Neural cell (in vitro differentiated cells): Measurements from ENCODE around the gene ABCB6. TPM values are rescaled to one million over a fixed set of nuclear protein-coding genes. Genes with fewer than 3 reads are reported as not detected.

Experiments used
- H2AFZ ChIP-seq: fragments of 200-600, 300-800 bp; sonication (generic), shearing (Covaris generic); 2 replicates; pipeline ENCODE4 v1.6.0; 2014; ENCODE audit warnings: low read depth, mild to moderate bottlenecking, antibody characterized with exemption, low read length, moderate library complexity
- H3F3A ChIP-seq: fragments of 200-600 bp; shearing (Covaris generic); 2 replicates; pipeline ENCODE4 v1.6.1; 2016; ENCODE audit warnings: mild to moderate bottlenecking, moderate library complexity, mixed read lengths, antibody characterized with exemption, low read length; ENCODE audit not compliant: insufficient read depth, poor library complexity, severe bottlenecking
- H3K27ac ChIP-seq: fragments of 200-600, 300-800 bp; sonication (generic), shearing (Covaris generic); 2 replicates; pipeline ENCODE4 v1.5.1; 2014; ENCODE audit warnings: mild to moderate bottlenecking, low read length, moderate library complexity
- H3K27me3 ChIP-seq: fragments of 300-800, 200-600 bp; sonication (generic), shearing (Covaris generic); 2 replicates; pipeline ENCODE4 v1.6.0; 2014; ENCODE audit warnings: mild to moderate bottlenecking, low read depth, low read length, moderate library complexity; ENCODE audit not compliant: insufficient read depth
- H3K36me3 ChIP-seq: fragments of 300-800, 200-600 bp; sonication (generic), shearing (Covaris generic); 2 replicates; pipeline ENCODE4 v1.5.1; 2014; ENCODE audit warnings: mild to moderate bottlenecking, antibody characterized with exemption, low read length, moderate library complexity; ENCODE audit not compliant: insufficient read depth
- H3K4me2 ChIP-seq: fragments of 300-800, 200-600 bp; sonication (generic), shearing (Covaris generic); 2 replicates; pipeline ENCODE4 v1.6.0; 2014; ENCODE audit warnings: mild to moderate bottlenecking, low read length
- H3K4me3 ChIP-seq: fragments of 300-800, 200-600 bp; sonication (generic), shearing (Covaris generic); 2 replicates; pipeline ENCODE4 v1.5.1; 2014; ENCODE audit warnings: mild to moderate bottlenecking, low read length, moderate library complexity
- H3K79me2 ChIP-seq: fragments of 200-600 bp; shearing (Covaris generic); replicated peaks from 2 replicates; pipeline ENCODE4 v1.6.0; 2014; ENCODE audit warnings: mild to moderate bottlenecking, low read length, moderate library complexity; ENCODE audit not compliant: insufficient read depth
- H3K9ac ChIP-seq: fragments of 300-800, 200-600 bp; sonication (generic), shearing (Covaris generic); 2 replicates; pipeline ENCODE4 v1.6.1; 2016; ENCODE audit warnings: mild to moderate bottlenecking, low read length, mixed read lengths
- H3K9me2 ChIP-seq: fragments of 200-600 bp; shearing (Covaris generic); 2 replicates; pipeline ENCODE4 v1.6.1; 2016; ENCODE audit warnings: mild to moderate bottlenecking, low read length, mixed read lengths; ENCODE audit not compliant: insufficient read depth
- H3K9me3 ChIP-seq: fragments of 200-600, 300-800 bp; sonication (generic), shearing (Covaris generic); 2 replicates; pipeline ENCODE4 v1.6.1; 2016; ENCODE audit warnings: mild to moderate bottlenecking, mixed run types, low read length, moderate library complexity, mixed read lengths
- H4K20me1 ChIP-seq: fragments of 200-600 bp; shearing (Covaris generic); 2 replicates; pipeline ENCODE4 v1.6.1; 2016; ENCODE audit warnings: mild to moderate bottlenecking, mixed run types; ENCODE audit not compliant: insufficient read depth
- EP300 ChIP-seq: fragments of 450-650 bp; conservative IDR thresholded peaks from 2 replicates; pipeline ENCODE4 v1.6.1; 2014; ENCODE audit warnings: antibody characterized with exemption, mild to moderate bottlenecking, moderate library complexity; ENCODE audit not compliant: poor library complexity, severe bottlenecking
- EZH2 ChIP-seq: fragments of 200-600, 300-800 bp; shearing (Covaris generic), sonication (generic); IDR thresholded peaks from 2 replicates; pipeline ENCODE4 v1.6.1; 2014; ENCODE audit warnings: antibody characterized with exemption, low read length, borderline replicate concordance, mild to moderate bottlenecking; ENCODE audit not compliant: insufficient read depth, poor library complexity, severe bottlenecking
- MXI1 ChIP-seq: fragments of 450-650 bp; conservative IDR thresholded peaks from 2 replicates; pipeline ENCODE4 v1.6.1; 2014; ENCODE audit warnings: antibody characterized with exemption, mild to moderate bottlenecking; ENCODE audit not compliant: poor library complexity, severe bottlenecking
- POLR2AphosphoS5 ChIP-seq: IDR thresholded peaks from 2 replicates; pipeline ENCODE4 v1.6.1; 2012
- RAD21 ChIP-seq: fragments of 450-650 bp; conservative IDR thresholded peaks from 2 replicates; pipeline ENCODE4 v1.6.1; 2014; ENCODE audit warnings: antibody characterized with exemption, mild to moderate bottlenecking, moderate library complexity
- SMC3 ChIP-seq: fragments of 450-650 bp; conservative IDR thresholded peaks from 2 replicates; pipeline ENCODE4 v1.6.1; 2014; ENCODE audit warnings: antibody characterized with exemption, mild to moderate bottlenecking, moderate library complexity; ENCODE audit not compliant: poor library complexity
- TAF1 ChIP-seq: IDR thresholded peaks from 2 replicates; pipeline ENCODE4 v1.6.1; 2012; ENCODE audit warnings: low read depth
- polyA plus RNA-seq: library from polyadenylated mRNA; depleted of rRNA; stranded (reverse); fragments of >200 nt; gene quantifications from 2 replicates; pipeline ENCODE4 v1.2.3, GENCODE V29; 2014
- TF ChIP-seq, protein P1 (sequence below): IDR thresholded peaks from 2 replicates; pipeline ENCODE4 v1.6.1; 2012; ENCODE audit warnings: borderline replicate concordance
- TF ChIP-seq, protein P2 (sequence below): fragments of 450-650 bp; IDR thresholded peaks from 2 replicates; pipeline ENCODE4 v1.5.1; 2014; ENCODE audit warnings: antibody characterized with exemption, mild to moderate bottlenecking, moderate library complexity; ENCODE audit not compliant: poor library complexity, severe bottlenecking

ABCB6 gene
- polyA plus RNA-seq, 1 donor from 2014 or later, result 28.1 TPM

DNA sequence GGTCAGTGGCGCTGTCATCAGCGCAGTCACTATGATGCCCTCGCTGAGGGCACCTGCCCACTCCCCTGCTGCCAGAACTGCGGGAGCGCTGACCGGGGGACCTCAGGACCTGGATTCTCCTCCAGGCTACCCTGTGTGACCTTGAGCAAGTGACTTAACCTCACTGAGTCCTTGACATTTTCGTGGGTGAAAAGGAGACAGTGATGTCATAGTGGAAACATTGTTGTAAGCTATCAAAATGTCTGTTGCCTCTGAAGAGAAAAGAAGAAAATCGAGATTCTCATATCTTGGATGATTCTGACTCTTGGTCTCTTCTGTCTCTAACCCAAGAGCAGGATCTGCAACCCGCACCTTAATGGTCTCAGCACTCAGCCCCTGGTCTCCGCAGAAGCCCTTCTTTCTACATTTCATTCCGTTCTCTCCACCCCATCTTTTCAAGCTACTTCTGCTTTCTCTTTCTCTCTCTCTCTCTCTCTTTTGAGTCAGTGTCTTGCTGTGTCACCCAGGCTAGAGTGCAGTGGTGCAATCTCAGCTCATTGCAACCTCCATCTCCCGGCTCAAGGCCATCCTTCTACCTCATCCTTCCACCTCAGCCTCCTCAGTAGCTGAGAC lies 35.9 kb upstream of the ABCB6 start:
- no peaks in the 10 kb centered on the region for H3K36me3 ChIP-seq
- no peaks in the 10 kb centered on the region for H3K9me3 ChIP-seq
- no peaks in the 10 kb centered on the region for H3F3A ChIP-seq
- no peaks in the 10 kb centered on the region for H3K79me2 ChIP-seq
- peak overlapping the region; percentile 80 for H3K4me3 ChIP-seq
- peaks cover 74% of the 10 kb centered on the region for H3K27me3 ChIP-seq
- no peak overlapping the region for H3K4me2 ChIP-seq
- H3K27ac ChIP-seq, result no peak overlapping the region
- H3K9ac ChIP-seq, result peak overlapping the region; percentile 49
- H3K9me2 ChIP-seq, result no peaks in the 10 kb centered on the region
- TF ChIP-seq EZH2 (no peak), EP300 (no peak), MXI1 (no peak), RAD21 (no peak), TAF1 (no peak), SMC3 (no peak), POLR2AphosphoS5 (no peak)
- TF ChIP-seq, protein P1, sequence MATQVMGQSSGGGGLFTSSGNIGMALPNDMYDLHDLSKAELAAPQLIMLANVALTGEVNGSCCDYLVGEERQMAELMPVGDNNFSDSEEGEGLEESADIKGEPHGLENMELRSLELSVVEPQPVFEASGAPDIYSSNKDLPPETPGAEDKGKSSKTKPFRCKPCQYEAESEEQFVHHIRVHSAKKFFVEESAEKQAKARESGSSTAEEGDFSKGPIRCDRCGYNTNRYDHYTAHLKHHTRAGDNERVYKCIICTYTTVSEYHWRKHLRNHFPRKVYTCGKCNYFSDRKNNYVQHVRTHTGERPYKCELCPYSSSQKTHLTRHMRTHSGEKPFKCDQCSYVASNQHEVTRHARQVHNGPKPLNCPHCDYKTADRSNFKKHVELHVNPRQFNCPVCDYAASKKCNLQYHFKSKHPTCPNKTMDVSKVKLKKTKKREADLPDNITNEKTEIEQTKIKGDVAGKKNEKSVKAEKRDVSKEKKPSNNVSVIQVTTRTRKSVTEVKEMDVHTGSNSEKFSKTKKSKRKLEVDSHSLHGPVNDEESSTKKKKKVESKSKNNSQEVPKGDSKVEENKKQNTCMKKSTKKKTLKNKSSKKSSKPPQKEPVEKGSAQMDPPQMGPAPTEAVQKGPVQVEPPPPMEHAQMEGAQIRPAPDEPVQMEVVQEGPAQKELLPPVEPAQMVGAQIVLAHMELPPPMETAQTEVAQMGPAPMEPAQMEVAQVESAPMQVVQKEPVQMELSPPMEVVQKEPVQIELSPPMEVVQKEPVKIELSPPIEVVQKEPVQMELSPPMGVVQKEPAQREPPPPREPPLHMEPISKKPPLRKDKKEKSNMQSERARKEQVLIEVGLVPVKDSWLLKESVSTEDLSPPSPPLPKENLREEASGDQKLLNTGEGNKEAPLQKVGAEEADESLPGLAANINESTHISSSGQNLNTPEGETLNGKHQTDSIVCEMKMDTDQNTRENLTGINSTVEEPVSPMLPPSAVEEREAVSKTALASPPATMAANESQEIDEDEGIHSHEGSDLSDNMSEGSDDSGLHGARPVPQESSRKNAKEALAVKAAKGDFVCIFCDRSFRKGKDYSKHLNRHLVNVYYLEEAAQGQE, result no peak
- TF ChIP-seq, protein P2, sequence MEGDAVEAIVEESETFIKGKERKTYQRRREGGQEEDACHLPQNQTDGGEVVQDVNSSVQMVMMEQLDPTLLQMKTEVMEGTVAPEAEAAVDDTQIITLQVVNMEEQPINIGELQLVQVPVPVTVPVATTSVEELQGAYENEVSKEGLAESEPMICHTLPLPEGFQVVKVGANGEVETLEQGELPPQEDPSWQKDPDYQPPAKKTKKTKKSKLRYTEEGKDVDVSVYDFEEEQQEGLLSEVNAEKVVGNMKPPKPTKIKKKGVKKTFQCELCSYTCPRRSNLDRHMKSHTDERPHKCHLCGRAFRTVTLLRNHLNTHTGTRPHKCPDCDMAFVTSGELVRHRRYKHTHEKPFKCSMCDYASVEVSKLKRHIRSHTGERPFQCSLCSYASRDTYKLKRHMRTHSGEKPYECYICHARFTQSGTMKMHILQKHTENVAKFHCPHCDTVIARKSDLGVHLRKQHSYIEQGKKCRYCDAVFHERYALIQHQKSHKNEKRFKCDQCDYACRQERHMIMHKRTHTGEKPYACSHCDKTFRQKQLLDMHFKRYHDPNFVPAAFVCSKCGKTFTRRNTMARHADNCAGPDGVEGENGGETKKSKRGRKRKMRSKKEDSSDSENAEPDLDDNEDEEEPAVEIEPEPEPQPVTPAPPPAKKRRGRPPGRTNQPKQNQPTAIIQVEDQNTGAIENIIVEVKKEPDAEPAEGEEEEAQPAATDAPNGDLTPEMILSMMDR, result no peak
- no peak overlapping the region for H2AFZ ChIP-seq
- H4K20me1 ChIP-seq, result no peaks in the 10 kb centered on the region

DNA sequence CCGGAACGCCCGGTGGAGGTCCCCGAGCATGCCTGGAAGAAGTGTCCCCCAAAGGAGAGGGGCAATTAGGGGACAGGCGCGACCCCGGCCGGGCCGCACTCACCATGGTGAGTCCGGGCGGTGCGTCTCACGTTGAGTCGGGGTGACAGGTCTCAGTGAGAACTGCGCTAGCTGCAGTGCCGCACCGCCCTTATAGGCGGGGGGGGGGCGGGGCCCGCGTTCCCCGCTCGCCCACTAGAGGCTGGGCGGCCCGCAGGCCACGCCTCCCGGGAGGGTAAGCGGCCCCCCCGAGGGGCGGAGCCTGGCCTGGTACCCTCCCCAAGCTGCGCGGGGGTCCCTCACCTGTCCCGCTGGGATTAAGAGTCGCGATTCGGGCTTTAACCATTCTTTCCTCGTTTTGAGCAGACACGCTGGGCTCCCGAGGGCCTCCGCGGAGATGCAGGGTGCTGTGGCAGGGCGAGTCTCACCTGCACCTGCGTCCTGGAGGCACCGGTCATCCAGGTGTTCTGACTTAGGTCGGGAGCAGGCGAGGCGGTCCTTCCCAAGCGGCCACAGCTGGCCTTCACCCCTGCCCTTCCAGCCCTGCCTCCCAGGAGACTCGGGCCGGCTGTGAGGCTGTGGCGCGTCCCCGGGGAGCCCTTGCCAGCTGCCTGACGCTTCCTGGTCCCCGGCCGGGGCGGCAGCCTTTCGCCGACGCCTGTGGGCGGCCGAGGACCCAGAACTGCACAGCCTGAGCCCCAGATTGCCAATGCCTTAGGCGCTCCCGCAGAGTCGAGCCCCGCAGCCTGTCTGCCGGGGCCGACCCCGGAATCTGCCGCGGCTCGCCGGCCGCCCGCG lies 35.2 kb upstream of the ABCB6 start, which contains the start of gene TUBA4A:
TSS of gene TUBA4A (minus strand) at position 166 of the 837 bp plus-strand sequence. CDS start at position 106, 60 bp downstream.
- peak within 1 kb of the TSS; percentile 76 for H3K4me2 ChIP-seq
- H3K79me2 ChIP-seq, result no peaks in the 10 kb centered on the region
- H3K9me2 ChIP-seq, result no peaks in the 10 kb centered on the region
- H3K9me3 ChIP-seq, result no peaks in the 10 kb centered on the region
- peak within 1 kb of the TSS; percentile 14 for H2AFZ ChIP-seq
- no peaks in the 10 kb centered on the region for H3K36me3 ChIP-seq
- H3K27ac ChIP-seq, result no peak within 1 kb of the TSS
- peaks cover 68% of the 10 kb centered on the region for H3K27me3 ChIP-seq
- peak; percentile 46 for TF ChIP-seq POLR2AphosphoS5
- TF ChIP-seq, protein P2, result no peak
- no peaks in the 10 kb centered on the region for H3F3A ChIP-seq
- H3K9ac ChIP-seq, result peak within 1 kb of the TSS; percentile 49
- H3K4me3 ChIP-seq, result peak within 1 kb of the TSS; percentile 80
- H4K20me1 ChIP-seq, result no peaks in the 10 kb centered on the region
